GM23248 (cell line): ENCODE results near the gene CRACDL. TPM values are rescaled to one million over a fixed set of nuclear protein-coding genes. Genes with fewer than 3 reads are reported as not detected.
"Not testable (repeated sequence)": the region's sequence is repeated elsewhere in the genome, so short reads cannot be mapped to it uniquely, and the experiment has no call there.

ENCODE experiments used
- DNase-seq: peaks from one replicate; pipeline ENCODE4 v3.0.0-alpha.2; 2015
- H2AFZ ChIP-seq: fragments of 200-600 bp; sonication (generic); 2 replicates; pipeline ENCODE4 v1.6.1; 2016; ENCODE audit warnings: antibody characterized with exemption
- H3F3A ChIP-seq: fragments of 200-600 bp; sonication (generic); 2 replicates; pipeline ENCODE4 v1.6.1; 2016; ENCODE audit warnings: mild to moderate bottlenecking, antibody characterized with exemption, mixed run types; ENCODE audit not compliant: insufficient read depth
- H3K27ac ChIP-seq: fragments of 200-600 bp; sonication (generic); 2 replicates; pipeline ENCODE4 v1.5.1; 2016; ENCODE audit warnings: mild to moderate bottlenecking
- H3K27me3 ChIP-seq: fragments of 200-600 bp; sonication (generic); replicated peaks from 2 replicates; pipeline ENCODE4 v1.6.1; 2016; ENCODE audit warnings: mild to moderate bottlenecking; ENCODE audit not compliant: insufficient read depth
- H3K36me3 ChIP-seq: fragments of 200-600 bp; sonication (generic); 2 replicates; pipeline ENCODE4 v1.6.1; 2016; ENCODE audit warnings: low read depth, mild to moderate bottlenecking
- H3K4me1 ChIP-seq: fragments of 200-600 bp; sonication (generic); 2 replicates; pipeline ENCODE4 v1.6.1; 2016; ENCODE audit warnings: mild to moderate bottlenecking; ENCODE audit not compliant: insufficient read depth
- H3K4me2 ChIP-seq: fragments of 200-600 bp; sonication (generic); one replicate; pipeline ENCODE4 v1.6.1; 2016; ENCODE audit warnings: mild to moderate bottlenecking; ENCODE audit not compliant: unreplicated experiment
- H3K4me3 ChIP-seq: fragments of 200-600 bp; sonication (generic); 2 replicates; pipeline ENCODE4 v1.5.1; 2016; ENCODE audit warnings: mild to moderate bottlenecking
- H3K79me2 ChIP-seq: fragments of 200-600 bp; sonication (generic); 2 replicates; pipeline ENCODE4 v1.6.1; 2016; ENCODE audit warnings: mild to moderate bottlenecking; ENCODE audit not compliant: insufficient read depth
- H3K9ac ChIP-seq: fragments of 200-600 bp; sonication (generic); 2 replicates; pipeline ENCODE4 v1.6.1; 2016; ENCODE audit warnings: mild to moderate bottlenecking
- H3K9me2 ChIP-seq: fragments of 200-600 bp; sonication (generic); 2 replicates; pipeline ENCODE4 v1.6.1; 2016; ENCODE audit warnings: mixed run types, mild to moderate bottlenecking, moderate library complexity; ENCODE audit not compliant: insufficient read depth
- H3K9me3 ChIP-seq: fragments of 200-600 bp; sonication (generic); one replicate; pipeline ENCODE4 v1.6.1; 2017; ENCODE audit warnings: low read depth
- H4K20me1 ChIP-seq: fragments of 200-600 bp; sonication (generic); 2 replicates; pipeline ENCODE4 v1.6.0; 2016; ENCODE audit not compliant: insufficient read depth
- EZH2 ChIP-seq: fragments of 200-600 bp; sonication (generic); IDR thresholded peaks from 2 replicates; pipeline ENCODE4 v1.6.1; 2018; ENCODE audit warnings: antibody characterized with exemption, mild to moderate bottlenecking; ENCODE audit not compliant: insufficient read depth, poor library complexity, severe bottlenecking
- EZH2phosphoT487 ChIP-seq: fragments of 200-600 bp; sonication (generic); IDR thresholded peaks from 2 replicates; pipeline ENCODE4 v1.6.1; 2018; ENCODE audit warnings: antibody characterized with exemption, moderate library complexity, mild to moderate bottlenecking, low read depth; ENCODE audit not compliant: insufficient read depth
- WGBS, 2 experiments: methylation state at CpG; one replicate each; pipeline ENCODE4 v1.1.6; 2015 to 2017; ENCODE audit warnings: low lambda C conversion rate in 2 of 2, low coverage in 1 of 2; ENCODE audit errors: missing lambda C conversion rate in 2 of 2; 5-methylcytosine and 5-hydroxymethylcytosine counted together
- in situ Hi-C: fragments of 300-500 bp; cut with MboI; formaldehyde crosslinking; loops from 2 replicates; pipeline ENCODE4 v1.15.0; 2020
- polyA plus RNA-seq: library from polyadenylated mRNA; unstranded; fragments of >200 nt; fragmentation: Nextera tagmentation; extraction: Ambion mirVana; gene quantifications from 2 replicates; pipeline ENCODE4 v1.2.1, GENCODE V29; 2016
- total RNA-seq: library from RNA; depleted of rRNA; stranded (reverse); fragments of >200 nt; shearing (Covaris generic); gene quantifications from 2 replicates; pipeline ENCODE4 v1.2.3, GENCODE V29; 2014

Gene CRACDL
- total and polyA plus RNA-seq, 2 experiments from 2014 or later: not detected

DNA sequence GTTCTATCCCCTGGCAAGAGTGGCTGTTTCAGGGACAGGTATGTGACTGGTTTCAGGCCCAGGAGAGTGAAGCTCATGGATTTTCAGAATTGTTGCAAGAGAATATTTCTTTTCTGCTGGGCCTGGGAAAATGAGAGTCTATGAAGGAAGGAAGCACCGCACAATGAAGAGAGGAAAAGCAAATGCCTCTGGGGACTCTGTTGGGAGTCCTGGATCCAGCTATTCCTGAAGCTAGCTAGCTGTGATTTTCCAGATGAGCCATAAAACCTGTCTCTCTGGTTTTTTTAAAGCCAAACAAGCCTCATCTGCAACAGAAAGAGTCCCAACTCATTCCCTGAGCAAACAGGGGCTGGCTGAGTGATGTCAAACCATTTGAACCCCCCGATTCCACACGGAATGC is 53.7 kb downstream of the CRACDL start:
- Histone ChIP-seq H4K20me1 (no peaks in the 10 kb centered on the region), H3K4me3 (no peak overlapping the region), H3K4me1 (no peaks in the 10 kb centered on the region), H3K27me3 (peaks cover 14% of the 10 kb centered on the region), H3K9me2 (no peaks in the 10 kb centered on the region), H3K9me3 (no peaks in the 10 kb centered on the region), H3K9ac (no peak overlapping the region), H3K4me2 (no peak overlapping the region), H3F3A (no peaks in the 10 kb centered on the region), H3K79me2 (no peaks in the 10 kb centered on the region), H3K36me3 (no peaks in the 10 kb centered on the region), H2AFZ (no peak overlapping the region), H3K27ac (no peak overlapping the region)
- DNase-seq: no peak
- in situ Hi-C loops: no loop called here
- no peak for TF ChIP-seq EZH2
- no peak for TF ChIP-seq EZH2phosphoT487
- WGBS, 2 experiments: 87 to 94% methylated on average over 3 of the region's 3 CpGs

DNA sequence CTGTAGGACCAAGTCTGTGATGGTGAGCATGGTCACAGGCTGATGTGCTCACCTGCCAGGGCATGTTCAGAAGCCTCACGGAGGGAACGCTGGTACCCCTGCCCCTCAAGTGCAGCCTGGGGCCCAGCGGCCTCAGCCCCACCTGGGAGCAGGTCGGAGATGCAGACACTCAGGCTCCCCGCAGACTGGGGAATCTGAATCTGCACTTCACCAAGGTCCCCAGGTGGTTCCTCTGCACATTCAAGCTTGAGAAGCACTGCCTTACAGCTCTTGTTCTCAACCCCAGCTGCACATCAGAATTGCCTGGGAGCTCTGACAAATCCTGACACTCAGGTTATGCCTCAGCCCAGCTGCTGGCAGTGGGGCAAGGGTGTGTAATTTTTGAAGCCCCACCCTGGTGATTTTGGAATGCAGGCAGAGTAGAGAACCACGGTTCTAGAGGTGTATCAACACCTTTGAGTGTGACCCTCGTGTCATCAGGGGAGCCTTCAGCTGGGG is 54.8 kb downstream of the CRACDL start:
- H3K27ac ChIP-seq: no peak overlapping the region
- H4K20me1 ChIP-seq: no peaks in the 10 kb centered on the region
- in situ Hi-C loops: no loop called here
- no peaks in the 10 kb centered on the region for H3K9me3 ChIP-seq
- no peak overlapping the region for H3K9ac ChIP-seq
- H3F3A ChIP-seq: no peaks in the 10 kb centered on the region
- H3K4me3 ChIP-seq: no peak overlapping the region
- no peak overlapping the region for H3K4me2 ChIP-seq
- H3K36me3 ChIP-seq: no peaks in the 10 kb centered on the region
- no peaks in the 10 kb centered on the region for H3K9me2 ChIP-seq
- H3K79me2 ChIP-seq: no peaks in the 10 kb centered on the region
- peaks cover 14% of the 10 kb centered on the region for H3K27me3 ChIP-seq
- H2AFZ ChIP-seq: no peak overlapping the region
- TF ChIP-seq EZH2phosphoT487 (no peak), EZH2 (no peak)
- WGBS, 2 experiments: 47 to 57% methylated on average over 5 to 7 of the region's 7 CpGs
- no peaks in the 10 kb centered on the region for H3K4me1 ChIP-seq
- no peak for DNase-seq

- in situ Hi-C loops: no loop called here
- no peaks in the 10 kb centered on the region for H3K9me3 ChIP-seq
- H3K27ac ChIP-seq: no peak overlapping the region
- H3K36me3 ChIP-seq: no peaks in the 10 kb centered on the region
- DNase-seq: no peak
- TF ChIP-seq EZH2phosphoT487 (no peak), EZH2 (no peak)
- no peaks in the 10 kb centered on the region for H4K20me1 ChIP-seq
- no peaks in the 10 kb centered on the region for H3K4me1 ChIP-seq
- H3K79me2 ChIP-seq: no peaks in the 10 kb centered on the region
- peaks cover 15% of the 10 kb centered on the region for H3K27me3 ChIP-seq
- no peak overlapping the region for H3K4me3 ChIP-seq
- no peaks in the 10 kb centered on the region for H3K9me2 ChIP-seq
- H3K4me2 ChIP-seq: no peak overlapping the region
- H2AFZ ChIP-seq: no peak overlapping the region
- H3K9ac ChIP-seq: no peak overlapping the region
- WGBS, 2 experiments: 67 to 68% methylated on average over 18 to 20 of the region's 20 CpGs
- no peaks in the 10 kb centered on the region for H3F3A ChIP-seq
Measured at GRCh38 chr2:98880266-98881152, 55.5 kb downstream of the CRACDL start.

DNA sequence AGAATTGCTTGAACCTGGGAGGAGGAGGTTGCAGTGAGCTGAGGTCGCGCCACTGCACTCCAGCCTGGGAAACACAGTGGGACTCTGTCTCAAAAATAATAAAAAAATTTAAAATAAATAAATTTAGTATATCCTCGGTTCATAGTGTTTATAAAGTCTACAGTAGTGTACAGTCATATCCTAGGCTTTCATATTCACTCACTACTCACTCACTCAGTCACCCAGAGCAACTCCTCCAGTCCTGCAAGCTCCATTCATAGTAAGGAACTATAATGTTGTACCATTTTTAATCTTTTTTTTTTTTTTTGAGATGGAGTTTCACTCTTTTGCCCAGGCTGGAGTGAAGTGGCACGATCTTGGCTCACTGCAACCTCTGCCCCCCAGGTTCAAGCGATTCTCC is 58.4 kb downstream of the CRACDL start:
- H3K79me2 ChIP-seq, H3K27ac ChIP-seq, H3K4me3 ChIP-seq, H3F3A ChIP-seq, H3K4me1 ChIP-seq, H3K9ac ChIP-seq, H3K36me3 ChIP-seq, H4K20me1 ChIP-seq, in situ Hi-C loops, H3K4me2 ChIP-seq, DNase-seq, H3K9me3 ChIP-seq, H3K9me2 ChIP-seq, H2AFZ ChIP-seq: not testable (repeated sequence)
- 65 to 72% methylated on average over 5 of the region's 5 CpGs for WGBS, 2 experiments
- H3K27me3 ChIP-seq: peaks cover 36% of the 10 kb centered on the region
